GM10847 (cell line): ENCODE results near the gene RREB1.

Experiments
- POLR2A ChIP-seq: IDR thresholded peaks from 2 replicates; pipeline ENCODE4 v1.6.1; 2011; ENCODE audit not compliant: insufficient read length; ENCODE audit errors: extremely low read depth

The RREB1 gene

DNA sequence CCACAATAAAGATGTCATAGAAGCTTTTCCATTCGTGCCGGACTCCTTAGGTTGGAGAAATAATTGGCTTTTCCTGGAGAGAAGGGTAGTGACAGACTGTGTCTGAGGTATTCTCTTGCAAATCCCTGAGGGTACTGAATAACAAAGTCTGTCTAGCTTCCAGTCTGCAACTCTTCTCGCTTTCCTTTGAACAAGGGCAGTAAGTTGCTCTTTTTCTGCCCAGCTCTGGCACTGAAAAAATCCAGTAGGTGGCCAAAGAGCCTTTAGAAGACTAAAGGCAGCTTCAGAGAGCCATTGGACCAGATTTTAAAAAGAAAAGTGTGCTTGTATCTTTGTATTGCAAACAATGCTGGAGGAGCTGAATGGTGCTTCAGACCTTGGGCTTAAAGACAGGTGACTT lies 20.7 kb upstream of the RREB1 start:
- TF ChIP-seq POLR2A, result no peak

GRCh38 chr6:7087491-7087979 lies 20.2 kb upstream of the RREB1 start:
- TF ChIP-seq POLR2A, result no peak

DNA sequence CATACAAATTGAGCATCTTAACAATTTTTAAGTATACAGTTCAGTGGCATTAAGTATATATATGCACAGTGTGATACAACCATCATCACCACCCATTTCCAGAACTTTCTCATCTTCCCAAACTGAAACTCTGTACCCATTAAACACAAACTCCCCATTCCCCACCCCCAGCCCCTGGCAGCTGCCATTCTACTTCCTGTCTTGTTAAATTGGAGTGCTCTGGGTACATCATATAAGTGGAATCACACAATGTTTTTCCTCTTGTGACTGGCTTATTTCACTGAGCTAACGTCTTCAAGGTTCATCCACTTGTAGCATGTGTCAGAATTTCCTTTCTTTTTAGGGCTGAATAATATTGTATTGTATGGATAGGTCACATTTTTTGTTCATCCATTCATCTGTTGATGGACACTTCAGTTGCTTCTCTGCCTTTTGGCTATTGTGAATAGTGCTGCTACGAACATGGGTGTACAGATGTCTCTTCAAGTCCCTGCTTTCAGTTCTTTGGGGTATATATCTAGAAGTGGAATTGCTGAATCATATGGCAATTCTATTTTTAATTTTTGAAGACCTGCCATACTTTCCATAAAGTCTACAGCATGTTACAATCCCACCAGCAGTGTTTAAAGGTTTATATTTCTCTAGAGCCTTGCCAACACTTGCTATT lies 19.6 kb upstream of the RREB1 start:
- TF ChIP-seq POLR2A, result no peak

DNA sequence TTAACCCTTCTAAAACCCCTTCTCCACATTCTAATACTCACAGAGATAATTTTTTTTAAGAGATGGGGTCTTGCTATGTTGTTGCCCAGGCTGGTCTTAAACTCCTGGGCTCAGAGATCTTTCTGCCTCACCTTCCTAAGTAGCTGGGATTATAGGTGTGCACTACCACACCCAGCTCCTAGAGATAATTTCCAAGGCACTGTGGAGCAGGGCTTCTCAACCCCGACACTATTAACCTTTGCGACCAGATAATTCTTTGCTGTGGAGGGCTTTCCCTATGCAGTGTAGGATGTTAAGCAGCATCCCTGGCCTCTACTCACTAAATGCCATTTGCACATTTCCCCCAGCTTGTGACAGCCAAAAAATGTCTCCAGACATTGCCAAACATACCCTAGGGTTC lies 8.8 kb upstream of the RREB1 start:
- no peak for TF ChIP-seq POLR2A

- TF ChIP-seq POLR2A, result no peak
Measured at GRCh38 chr6:7100072-7100752, 7.5 kb upstream of the RREB1 start.

DNA sequence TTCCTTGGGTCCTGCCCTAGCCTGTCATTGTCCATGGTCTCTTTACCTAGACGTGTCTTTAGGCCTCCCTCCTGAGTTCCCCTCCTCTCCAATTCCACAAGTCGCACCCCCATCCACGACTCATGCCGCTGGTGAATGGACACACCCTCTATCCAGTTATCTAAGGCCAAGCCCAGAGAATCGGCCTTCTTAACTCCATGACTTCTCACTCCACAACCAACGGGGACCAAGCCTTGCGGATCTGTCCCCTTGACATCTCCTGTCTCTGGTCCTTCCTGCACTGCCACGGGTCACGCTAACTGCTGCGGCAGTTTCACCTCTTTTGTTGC lies 7.0 kb upstream of the RREB1 start:
- no peak for TF ChIP-seq POLR2A

DNA sequence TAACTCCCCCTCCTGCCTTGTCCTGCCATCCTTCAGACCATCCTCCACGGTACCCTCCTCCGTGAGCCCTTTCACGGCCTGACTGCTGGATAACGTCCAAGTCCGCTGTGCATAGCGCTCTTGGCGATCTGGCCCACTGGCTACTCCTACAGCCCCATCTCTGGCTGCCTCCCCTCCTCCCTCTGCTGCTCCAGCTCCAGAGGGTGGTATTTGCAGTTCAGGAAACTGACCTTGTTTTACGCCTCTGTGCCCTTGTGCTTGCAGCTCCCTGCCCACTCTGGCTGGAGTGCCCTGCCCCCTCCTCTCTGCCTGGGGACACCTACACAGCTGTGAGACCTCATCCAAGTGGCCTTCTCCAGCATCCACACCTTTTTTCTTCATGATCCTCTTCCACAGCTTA lies 6.5 kb upstream of the RREB1 start:
- TF ChIP-seq POLR2A, result no peak

- no peak for TF ChIP-seq POLR2A
Measured at GRCh38 chr6:7104752-7105151, 3.0 kb upstream of the RREB1 start.

- no peak for TF ChIP-seq POLR2A
Measured at GRCh38 chr6:7106215-7106751, 1.5 kb upstream of the RREB1 start.

- no peak for TF ChIP-seq POLR2A
Measured at GRCh38 chr6:7106752-7107577, 796 bp upstream of the RREB1 start.

GRCh38 chr6:7108196-7108963 lies 619 bp downstream of the RREB1 start:
- TF ChIP-seq POLR2A, result no peak

DNA sequence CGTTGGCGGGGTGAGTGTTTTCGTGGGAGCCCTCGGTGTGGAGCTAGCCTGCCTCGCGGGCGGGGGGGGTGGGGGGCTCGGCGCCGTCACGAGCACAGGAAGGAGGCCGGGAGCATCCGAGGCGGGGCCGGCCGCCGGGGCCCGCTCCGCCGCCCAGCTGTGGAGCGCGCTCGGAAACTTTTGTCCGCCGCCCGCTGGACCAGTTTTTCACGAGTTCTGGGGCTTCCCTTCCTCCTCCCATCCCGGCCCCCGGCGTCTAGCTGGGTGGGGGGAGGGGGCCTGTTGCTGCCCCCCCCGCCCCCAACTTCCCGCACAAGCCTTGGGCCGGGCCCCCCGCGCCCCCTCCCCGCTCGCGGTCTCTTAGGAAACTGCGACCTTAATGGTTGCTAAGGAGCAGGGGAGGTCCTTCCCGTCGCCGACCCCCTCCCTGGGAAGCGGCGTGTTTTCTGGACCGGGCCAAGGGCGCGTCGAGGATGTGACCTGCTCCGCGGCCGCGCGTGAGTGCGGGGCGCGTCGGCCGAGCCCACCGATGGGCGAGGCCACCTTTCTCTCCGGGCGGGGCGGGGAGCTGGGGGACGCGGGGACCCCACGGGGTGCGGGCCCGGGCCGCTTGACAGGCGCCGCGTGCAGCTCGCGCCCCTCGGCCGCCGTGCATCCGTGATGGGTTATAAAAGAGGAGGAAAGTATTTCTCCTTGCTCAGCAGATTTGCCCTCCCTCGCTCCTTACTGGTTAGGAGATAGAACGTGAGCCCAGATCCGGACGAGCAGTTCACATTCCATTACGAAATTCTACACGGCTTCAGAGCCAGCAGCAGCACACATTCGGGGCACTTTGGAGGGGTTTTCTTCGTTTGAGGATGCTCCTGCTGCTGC lies 1.4 kb downstream of the RREB1 start:
- TF ChIP-seq POLR2A, result no peak

- no peak for TF ChIP-seq POLR2A
Measured at GRCh38 chr6:7110092-7110792, 2.5 kb downstream of the RREB1 start.
